LoVo (cell line): Measurements from ENCODE around the gene NCAPH2.

Experiments used
- DNase-seq: peaks from one replicate; pipeline ENCODE4 v3.0.0-alpha.2; 2016; ENCODE audit warnings: low spot score

NCAPH2 gene

DNA sequence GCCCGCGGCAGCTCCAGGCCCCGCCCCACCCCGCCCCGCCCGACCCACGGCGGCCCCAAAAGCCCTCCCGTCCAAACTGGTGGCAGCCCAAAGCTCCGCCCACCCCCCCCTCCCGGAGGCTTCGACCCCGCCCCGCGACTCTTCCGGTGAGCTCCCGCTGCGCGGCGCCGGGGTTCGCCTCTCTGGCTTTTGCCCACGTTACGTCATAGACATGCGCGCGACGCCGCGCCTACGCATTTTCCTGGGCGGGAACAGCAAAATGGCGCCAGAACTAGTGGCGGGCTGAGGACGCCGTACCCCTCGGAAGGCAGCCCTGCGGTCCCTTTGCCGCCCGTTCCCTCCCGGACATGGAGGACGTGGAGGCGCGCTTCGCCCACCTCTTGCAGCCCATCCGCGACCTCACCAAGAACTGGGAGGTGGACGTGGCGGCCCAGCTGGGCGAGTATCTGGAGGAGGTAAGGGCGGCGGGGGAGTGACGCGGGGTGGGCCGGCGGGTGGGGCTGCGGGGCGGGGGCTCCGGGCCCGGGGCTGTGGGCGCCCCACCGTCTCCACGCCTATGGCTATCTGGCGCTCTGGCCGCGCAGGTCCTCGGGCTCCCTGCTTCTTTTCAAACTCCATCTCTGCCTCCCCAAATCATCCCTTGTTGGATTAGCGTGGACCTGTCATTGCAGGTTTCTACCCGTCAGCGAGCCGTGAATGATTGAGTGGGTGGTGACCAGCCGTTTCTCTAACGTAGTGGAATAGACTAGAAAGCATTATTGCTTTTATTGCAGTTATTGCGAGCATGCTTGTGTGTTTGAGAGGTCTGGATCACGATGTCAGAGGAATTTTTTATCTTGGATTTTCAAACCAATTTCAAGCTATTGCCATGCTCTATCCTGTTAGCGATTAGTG is at the start of gene NCAPH2:
Gene NCAPH2 (plus strand): TSS at position 234 of the 894 bp plus-strand sequence. CDS start 114 bp downstream, at position 348.
- DNase-seq, result peak; percentile 96

DNA sequence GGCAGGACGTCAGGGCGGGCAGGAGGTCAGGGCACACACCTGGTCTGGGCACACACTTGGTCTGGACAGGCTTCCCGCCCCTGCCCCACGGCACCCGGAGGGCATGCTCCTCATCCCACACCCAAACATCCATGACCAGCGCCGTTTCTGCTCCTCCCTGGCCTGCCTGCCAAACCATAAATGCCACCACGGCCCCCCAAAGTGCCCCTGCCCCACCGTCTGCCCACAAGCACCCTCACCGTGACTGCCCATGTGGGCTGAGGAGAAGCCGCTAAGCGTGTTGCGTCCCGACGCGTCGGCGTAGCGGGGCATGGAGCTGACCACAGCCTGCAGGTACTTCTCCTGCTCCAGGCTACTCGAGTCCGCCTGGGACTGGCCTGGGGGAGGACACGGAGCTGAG is 49.0 kb upstream of the NCAPH2 start:
- no peak for DNase-seq

DNA sequence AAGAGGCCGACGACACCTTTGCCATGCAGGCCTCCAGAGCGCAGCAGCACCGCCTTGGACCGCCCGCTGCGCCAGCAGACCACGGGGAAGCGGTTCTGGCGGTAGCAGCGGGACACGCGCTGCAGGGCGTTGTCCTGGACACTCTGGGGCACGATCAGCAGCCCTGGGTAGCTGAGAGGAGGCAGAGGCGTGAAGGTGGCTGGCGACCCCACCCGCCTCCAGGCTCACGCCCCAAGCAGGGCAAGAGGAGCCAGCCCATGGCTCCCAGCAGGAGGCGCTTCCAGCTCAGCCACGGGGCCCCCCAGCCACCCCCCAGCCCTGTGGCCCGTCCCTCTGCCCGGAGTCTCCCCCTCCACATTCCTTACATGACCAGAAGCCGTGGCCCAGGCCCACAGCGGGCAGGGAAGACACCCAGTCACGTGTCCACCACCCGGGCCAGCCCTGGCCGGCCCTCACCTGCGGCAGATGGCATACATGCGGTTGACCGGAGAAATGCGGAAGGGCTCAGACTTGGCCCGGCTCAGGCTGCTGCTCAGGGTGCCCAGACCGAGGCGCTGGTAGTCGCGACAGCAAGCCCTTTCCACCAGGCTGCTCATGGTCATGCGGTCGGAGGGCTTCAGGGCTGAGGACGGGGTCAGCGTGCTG is 48.4 kb upstream of the NCAPH2 start:
- no peak for DNase-seq

GRCh38 chr22:50460938-50461337 is 47.1 kb upstream of the NCAPH2 start:
- no peak for DNase-seq

DNA sequence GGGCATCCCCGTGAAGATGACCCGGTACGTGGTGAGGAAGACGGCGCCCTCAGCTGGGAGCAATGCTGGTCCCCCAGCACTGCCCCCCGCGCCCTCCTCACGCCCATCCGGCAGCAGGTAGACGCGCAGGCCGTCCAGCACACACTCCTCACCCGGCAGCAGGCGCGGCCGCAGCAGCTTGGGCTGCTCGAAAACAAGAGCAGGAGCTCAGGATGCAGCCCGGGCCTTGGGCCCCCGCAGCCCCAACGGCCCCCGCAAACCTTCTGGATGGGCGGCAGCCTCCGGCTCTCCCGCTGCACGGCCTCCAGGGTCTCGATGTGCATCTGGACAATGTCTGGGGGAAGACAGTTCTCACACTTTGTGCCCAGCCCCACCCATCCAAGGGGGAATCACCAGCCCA is 46.5 kb upstream of the NCAPH2 start:
- DNase-seq, result no peak

DNA sequence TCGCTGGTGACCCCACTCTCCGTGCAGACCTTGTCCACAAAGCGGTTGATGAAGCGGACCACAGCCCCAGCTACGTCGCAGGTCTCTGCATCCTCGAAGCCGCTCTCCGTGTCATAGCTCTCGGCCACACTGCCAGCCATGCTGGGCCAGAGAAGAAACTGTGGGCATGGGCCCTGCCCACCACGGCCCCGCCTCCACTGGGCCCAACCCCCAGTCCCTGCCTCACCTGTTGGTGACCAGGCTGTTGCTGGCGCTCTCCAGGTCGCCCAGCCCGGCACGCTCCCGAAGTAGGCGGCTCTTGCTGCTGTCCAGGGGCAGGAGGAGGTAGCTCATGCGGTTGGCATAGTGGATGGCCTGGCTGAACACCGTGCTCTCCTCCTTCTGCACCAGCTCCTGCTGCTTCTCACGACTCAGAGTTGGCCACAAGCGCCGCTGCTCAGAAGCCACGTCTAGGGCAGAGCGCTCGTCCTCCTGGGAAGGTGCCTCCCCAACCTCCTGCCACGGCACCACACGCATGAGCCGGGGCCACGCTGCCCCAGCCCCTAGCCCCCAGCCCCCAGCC is 46.0 kb upstream of the NCAPH2 start:
- DNase-seq, result no peak

- DNase-seq, result no peak
Observed at GRCh38 chr22:50463188-50463900, 44.7 kb upstream of the NCAPH2 start.

GRCh38 chr22:50464451-50464850 is 43.6 kb upstream of the NCAPH2 start:
- no peak for DNase-seq

GRCh38 chr22:50465066-50465930 is 42.7 kb upstream of the NCAPH2 start:
- DNase-seq, result no peak

DNA sequence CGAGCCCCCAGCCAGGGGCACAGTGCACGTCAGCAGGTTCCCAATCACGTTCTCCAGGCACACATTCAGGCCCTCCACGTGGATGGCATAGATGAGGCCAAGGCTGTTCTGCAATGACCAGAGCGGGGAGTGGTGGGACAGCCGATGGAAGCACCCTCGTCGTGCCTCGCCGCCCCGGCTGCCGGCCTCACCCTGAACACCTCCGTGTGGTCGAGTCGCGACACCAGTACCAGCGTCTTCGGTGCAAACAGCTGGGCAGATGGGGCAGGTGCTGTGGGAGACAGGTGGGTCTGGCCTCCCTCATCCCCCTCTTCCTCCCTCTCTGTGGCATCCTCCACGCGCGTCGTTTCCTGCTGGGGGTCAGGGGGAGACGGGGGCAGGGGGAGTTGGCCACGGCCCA is 40.7 kb upstream of the NCAPH2 start:
- DNase-seq, result no peak

GRCh38 chr22:50467773-50468440 is 40.1 kb upstream of the NCAPH2 start:
- DNase-seq, result no peak

DNA sequence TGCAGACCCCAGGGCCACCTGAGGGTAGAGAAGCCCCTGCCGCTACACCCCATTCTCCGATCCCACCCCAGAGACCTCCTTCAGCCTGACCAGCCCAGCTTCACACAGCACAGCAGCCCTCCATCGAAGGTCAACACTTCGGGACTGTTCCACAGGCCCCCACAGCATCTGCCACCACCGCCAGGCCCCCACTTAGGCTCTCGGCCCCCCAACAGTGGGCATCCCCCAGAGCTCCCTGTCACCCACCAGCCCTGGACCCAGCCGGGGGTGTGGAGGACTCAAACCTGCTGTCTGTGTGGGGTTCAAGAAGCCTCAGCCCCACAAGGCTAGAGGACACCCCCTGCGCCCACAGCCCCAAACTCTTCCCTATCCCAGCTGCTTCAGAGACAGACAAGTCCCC is 39.4 kb upstream of the NCAPH2 start:
- DNase-seq, result no peak

DNA sequence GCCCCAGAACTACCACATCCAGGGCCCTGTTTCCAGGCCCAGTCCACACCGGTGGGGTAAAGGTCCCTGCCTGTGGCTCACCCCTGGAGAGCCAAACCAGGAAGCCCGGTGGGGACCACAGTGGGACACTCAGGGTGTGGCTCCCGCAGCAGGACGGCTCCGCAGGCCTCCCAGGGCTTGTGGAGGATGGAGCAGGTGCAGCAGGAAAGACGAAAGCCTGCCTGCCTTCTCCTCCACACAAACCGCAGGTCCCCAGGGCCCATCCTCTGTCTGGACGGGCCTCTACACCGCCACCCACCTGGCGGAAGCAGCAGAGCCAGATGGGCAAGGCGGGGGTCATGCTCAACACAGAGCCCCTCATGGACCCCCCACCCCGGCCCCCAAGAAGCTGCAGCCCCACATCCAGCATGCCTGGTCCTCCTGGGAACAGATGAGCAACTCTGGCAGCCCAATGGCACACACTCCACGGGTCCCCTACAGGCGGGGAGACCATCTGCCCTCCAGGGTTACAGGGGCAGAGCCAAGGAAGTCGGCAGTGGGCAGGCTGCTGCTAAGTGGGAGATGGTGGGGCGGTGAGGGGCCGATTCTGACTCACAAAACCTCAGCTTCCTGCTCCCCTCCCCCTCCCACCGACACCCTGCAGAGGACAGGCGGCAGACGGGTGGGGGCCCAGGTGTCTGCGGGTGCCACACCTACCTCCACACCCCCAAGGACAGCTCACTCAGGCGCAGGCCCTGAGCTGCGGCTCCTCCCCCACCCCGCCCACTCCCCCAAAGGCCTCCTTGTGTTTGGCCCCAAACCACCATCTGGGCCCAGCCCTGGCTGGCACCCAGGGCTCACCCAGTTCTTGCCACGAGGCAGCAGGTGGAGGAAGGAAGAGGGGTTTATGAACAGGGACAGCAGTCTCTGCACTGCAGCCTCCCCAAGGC is 38.4 kb upstream of the NCAPH2 start:
- DNase-seq, result peak; percentile 81

DNA sequence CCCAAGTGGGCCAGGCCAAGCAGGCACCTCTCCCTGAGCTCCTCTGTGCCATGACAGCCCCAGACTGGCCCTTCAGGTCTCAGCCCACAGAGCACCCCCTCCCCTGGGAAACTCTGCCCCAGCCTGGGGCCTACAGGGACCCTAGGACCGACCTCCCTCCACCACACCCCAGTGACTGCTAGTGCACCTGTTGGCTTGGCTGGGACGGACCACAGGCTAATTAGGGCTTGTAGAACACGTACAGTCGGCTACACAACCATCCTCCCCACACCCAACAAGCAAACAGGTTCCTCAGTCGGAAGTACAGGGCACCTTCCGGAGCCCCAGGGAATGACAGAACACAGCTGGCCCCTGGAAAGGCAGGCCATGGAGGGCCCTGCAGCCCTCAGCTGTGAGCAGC is 37.5 kb upstream of the NCAPH2 start:
- no peak for DNase-seq

DNA sequence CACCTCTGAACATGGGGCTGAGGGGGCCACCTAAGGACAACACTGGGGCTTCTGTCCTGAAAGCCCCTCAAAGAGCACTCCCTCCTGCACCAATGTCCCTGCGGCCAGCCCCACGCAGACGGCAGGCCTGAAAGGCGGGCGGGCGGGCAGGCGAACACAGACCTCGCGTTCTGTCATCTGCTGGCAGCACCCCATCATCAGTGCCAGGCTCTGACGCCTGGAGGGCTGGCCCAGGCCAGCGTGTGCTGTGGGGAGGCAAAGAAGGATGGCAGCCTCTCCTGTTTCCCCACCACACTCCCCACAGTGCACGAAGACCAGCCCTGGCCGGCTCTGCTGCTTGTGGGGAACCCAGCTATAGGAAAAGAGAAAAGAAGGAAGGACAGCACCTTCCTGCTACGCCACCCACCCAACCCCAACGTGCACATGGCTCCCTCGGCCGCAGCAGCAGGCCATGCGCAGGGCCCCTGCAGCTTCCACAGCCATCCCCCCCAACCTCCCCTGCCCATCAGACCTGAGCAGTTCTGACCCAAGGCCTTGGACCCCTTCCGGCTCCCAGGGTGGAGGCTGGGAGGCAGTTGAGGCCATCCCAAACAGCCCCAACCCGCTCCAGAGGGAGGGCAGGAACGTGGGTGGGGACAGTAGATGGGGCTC is 36.7 kb upstream of the NCAPH2 start:
- no peak for DNase-seq

DNA sequence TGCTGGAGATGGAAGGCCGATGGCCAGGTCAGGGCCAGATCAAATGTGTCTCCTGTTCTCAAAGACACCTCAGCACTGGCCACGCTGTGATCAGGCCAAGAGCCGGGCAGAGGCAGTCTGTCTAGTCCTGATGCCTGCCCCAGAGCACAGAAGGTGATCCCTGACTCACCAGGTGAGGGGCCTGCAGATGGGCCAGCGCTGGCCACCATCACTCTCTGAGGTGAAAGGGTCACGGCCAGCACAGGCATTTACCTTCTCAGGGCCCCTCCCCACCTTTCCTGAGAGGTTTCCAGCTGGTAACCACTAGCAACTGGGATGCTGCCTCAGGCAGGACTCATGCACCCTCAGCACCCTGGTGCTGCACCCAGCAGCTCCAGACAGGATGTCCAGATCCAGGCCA is 36.1 kb upstream of the NCAPH2 start:
- no peak for DNase-seq

DNA sequence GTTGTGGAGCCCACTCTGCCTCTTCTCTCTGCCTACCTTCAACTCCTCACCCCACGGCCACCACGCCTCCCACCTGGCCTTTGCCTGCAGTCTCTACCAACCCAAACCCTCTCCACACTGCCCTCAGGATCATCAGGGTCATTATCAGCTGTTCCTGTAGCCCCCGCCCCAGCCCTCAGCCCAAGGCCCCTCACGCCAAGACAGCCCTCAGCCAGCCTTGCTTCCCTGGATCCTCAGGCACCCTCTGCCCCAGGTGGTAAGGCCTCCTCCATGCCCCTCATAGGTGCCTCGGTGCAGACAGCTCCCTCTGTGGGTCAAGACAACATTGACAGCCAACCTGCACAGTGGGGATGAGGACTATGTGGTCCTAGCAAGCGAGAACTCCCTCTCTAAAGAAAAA is 34.9 kb upstream of the NCAPH2 start:
- DNase-seq, result no peak

DNA sequence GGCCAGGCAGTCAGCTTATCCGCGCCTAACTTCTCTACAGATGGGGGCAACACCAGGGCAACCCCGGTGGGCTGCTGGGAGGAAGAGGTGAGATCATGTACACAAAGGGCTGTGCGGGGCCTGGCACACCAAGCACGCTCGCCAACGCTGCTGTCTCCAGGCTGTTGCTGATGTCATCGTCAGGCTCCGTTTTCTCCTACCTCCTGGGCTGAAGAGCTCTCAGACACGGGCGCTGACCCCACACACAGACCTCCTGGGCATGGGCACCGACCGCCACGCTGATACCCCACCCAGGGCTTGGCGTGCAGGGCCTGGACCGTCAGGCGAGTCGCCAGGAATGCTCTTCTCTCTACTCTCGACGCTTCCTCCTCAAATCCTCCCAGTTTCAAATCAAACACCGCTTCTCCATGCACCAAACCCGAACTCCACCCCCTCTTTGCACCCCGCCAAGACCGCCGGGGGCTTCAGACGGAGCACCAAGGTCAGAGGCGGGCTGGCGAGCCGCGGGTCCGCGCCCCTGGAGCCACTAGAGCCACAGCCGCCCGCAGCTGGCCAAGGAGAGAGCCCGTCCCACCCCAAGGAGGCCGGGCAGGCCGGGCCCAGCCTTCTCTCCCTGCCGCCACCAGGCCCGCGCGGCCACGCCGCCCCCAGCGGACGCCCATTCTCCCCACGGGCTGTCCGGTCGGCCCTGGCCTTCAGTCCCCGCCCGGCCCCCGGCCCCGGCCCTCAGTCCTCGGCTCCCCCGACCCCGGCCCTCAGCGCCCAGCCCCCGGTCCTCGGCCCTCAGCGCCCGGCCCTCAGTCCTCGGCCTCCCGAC is 34.0 kb upstream of the NCAPH2 start:
- DNase-seq, result no peak
